ENCODE data around the gene ERI3. TPM values are rescaled to one million over a fixed set of nuclear protein-coding genes. Genes with fewer than 3 reads are reported as not detected.

ERI3 gene
- total and polyA plus RNA-seq, 9 of the 15 experiments (the other 6 are each of a cell fraction or from before 2014, with no cell fraction given), result 47.8 to 93.4 (median 67.2) TPM

GRCh38 chr1:44290250-44291094, 64.6 kb downstream of the ERI3 start (continued):
- no peak for TF ChIP-seq ZNF318 (IDR thresholded peaks at IDR 0.05; ENCODE audit: borderline replicate concordance in 1 of 2, low read depth in 1 of 2)
- TF ChIP-seq ZNF609 (CRISPR knock-in tag; IDR thresholded peaks at IDR 0.05; ENCODE audit: borderline replicate concordance), result no peak
- no peak; the same call in 1 of the 2 replicates for TF ChIP-seq JUN (IDR thresholded peaks at IDR 0.05; ENCODE audit: borderline replicate concordance, low read depth, low read length)
- TF ChIP-seq JUN (CRISPR knock-in tag; IDR thresholded peaks at IDR 0.05; ENCODE audit: borderline replicate concordance), result no peak
- TF ChIP-seq KDM1A (IDR thresholded peaks at IDR 0.05), result peak; percentile 88 to 90
- TF ChIP-seq PTBP1 (IDR thresholded peaks at IDR 0.05; ENCODE audit: low read depth, low read length), result 0 out of 2 replicates have a peak, but pooled peaks have one; percentile 61
- TF ChIP-seq KLF10 (CRISPR knock-in tag; IDR thresholded peaks at IDR 0.05), result no peak
- TF ChIP-seq TGIF2 (CRISPR knock-in tag; IDR thresholded peaks at IDR 0.05), result no peak
- no peak for TF ChIP-seq E2F5 (CRISPR knock-in tag; IDR thresholded peaks at IDR 0.05)
- no peak for TF ChIP-seq CHD2 (IDR thresholded peaks at IDR 0.05; ENCODE audit: low read depth, low read length)
